ENCODE data around the gene THBS3. TPM values are rescaled to one million over a fixed set of nuclear protein-coding genes. Genes with fewer than 3 reads are reported as not detected.

Gene THBS3
- total and polyA plus RNA-seq, 11 donors: 2.7 to 22.2 (median 5.5) TPM

DNA sequence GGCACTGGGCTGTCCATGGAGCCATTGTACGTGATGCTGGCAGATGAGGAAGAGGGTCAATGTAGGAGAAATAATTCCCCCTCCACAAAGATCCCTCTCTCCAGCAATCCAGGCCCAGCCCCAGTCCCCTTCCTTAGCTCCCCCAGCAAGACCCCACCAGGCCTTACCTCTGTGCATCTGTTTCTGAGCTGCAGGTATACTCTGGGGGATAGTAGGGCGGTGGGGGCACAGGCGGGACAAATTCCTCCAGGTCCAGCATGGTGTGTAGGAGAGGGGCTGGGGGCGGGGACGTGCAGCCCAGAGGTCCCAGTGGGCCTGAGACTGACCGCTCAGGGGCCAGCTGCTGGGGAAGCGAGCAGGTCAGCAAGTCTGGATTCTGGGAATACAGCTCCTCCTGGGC, 43.9 kb upstream of the THBS3 start:
- ATAC-seq (no peak), DNase-seq (no peak)
- Histone ChIP-seq H3K27me3 (no peaks in the 10 kb centered on the region), H3K4me3 (no peak overlapping the region), H3K4me1 (peaks cover 7 to 43% (median 33%) of the 10 kb centered on the region in 12 donors), H3K27ac (peak overlapping the region in 2 of 12 donors; percentile 46 to 53), H3K36me3 (peaks cover 0 to 18% (median 12%) of the 10 kb centered on the region in 9 donors), H3K9me3 (no peaks in the 10 kb centered on the region)
- intact Hi-C loops (cut with DNase I): loop anchor here (2.0 to 10.0 kb wide), 8 partner anchors 56 to 341 kb away; partner anchors contain the start of genes RUSC1 (in 3 of the 10) and FDPS (in 1 of the 10)
- TF ChIP-seq, protein P1, sequence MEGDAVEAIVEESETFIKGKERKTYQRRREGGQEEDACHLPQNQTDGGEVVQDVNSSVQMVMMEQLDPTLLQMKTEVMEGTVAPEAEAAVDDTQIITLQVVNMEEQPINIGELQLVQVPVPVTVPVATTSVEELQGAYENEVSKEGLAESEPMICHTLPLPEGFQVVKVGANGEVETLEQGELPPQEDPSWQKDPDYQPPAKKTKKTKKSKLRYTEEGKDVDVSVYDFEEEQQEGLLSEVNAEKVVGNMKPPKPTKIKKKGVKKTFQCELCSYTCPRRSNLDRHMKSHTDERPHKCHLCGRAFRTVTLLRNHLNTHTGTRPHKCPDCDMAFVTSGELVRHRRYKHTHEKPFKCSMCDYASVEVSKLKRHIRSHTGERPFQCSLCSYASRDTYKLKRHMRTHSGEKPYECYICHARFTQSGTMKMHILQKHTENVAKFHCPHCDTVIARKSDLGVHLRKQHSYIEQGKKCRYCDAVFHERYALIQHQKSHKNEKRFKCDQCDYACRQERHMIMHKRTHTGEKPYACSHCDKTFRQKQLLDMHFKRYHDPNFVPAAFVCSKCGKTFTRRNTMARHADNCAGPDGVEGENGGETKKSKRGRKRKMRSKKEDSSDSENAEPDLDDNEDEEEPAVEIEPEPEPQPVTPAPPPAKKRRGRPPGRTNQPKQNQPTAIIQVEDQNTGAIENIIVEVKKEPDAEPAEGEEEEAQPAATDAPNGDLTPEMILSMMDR (IDR thresholded peaks at IDR 0.05): no peak
- no peak for TF ChIP-seq POLR2A (IDR thresholded peaks at IDR 0.05)
- 73 to 86% (median 78%) methylated on average over 7 of the region's 7 CpGs for WGBS, 4 donors

DNA sequence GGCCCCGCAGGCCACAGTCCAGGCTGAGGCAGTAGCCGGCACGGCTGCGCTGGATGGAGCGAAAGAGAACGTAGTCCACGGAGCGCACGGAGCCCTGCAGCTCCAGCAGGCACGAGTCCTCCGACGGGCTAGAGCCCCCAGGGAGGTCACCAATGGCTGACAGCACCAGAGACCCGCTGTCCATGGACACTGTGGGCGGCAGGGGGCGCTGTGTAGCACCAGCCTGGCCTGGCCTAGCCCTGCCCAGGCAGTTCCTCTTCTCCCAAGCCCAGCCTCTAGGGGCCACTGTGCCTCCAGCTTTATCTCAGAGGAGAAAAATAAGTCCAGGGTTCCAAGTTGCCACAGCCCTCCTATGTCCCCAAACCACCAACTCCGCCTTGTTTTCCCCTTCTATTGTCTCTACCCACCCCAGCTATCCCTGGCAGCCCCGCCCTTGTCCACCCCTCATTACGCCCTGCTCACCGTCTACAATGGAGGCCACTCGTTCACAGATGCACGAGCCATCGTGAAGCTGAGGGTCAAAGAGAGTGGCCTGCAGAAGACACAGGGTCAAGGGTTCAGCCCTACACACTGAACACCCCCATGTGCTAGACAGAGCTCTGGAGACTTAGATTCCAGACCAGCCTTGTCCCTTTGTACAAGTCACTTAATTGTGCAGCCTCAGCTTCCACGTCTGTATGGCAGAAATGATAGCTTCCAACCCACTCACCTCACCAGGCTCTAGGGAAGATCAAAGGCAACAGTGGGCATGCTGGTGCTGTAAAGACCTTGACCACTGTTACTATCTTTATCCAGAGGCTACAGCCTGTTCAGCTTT, 43.1 kb upstream of the THBS3 start:
- Histone ChIP-seq H3K36me3 (peaks cover 0 to 20% (median 12%) of the 10 kb centered on the region in 9 donors), H3K4me1 (peaks cover 7 to 38% (median 27%) of the 10 kb centered on the region in 12 donors), H3K9me3 (no peaks in the 10 kb centered on the region), H3K27me3 (no peaks in the 10 kb centered on the region), H3K4me3 (peak overlapping the region in 9 of 12 donors; percentile 17 to 60 (median 36)), H3K27ac (peak overlapping the region in 8 of 12 donors; percentile 29 to 57 (median 46))
- intact Hi-C loops (cut with DNase I): loop anchor here (1.0 to 10.0 kb wide), 10 partner anchors 56 to 342 kb away; partner anchors contain the start of genes RUSC1 (in 3 of the 10) and FDPS (in 1 of the 10)
- DNase-seq (peak; percentile 92 to 96 (median 93)), ATAC-seq (peak; percentile 79 to 85 (median 84))
- WGBS, 4 donors: 16 to 25% (median 20%) methylated on average over 14 to 23 of the region's 23 CpGs
- TF ChIP-seq, protein P1 (IDR thresholded peaks at IDR 0.05): peak; percentile 99 to 100 (median 100)
- no peak for TF ChIP-seq POLR2A (IDR thresholded peaks at IDR 0.05)

DNA sequence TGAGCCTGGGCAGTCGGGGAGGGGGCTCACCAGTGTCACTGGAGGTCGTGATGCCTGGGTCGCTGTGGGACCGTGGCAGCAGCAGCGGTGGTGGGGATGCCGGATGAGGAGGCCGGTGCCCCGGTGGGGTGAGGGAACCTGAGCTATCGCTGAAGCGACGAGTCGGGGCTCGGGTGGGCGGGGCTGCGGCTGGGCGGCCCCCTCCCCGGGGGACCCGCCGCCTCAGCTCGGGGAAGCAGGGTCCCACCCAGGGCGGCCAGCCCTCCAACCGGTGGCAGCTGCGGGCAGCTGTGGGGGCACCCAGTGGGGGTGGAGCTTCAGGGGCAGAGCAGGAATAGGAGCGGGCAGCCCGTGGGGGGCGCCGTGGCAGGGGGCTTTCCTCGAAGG, 42.5 kb upstream of the THBS3 start:
- Histone ChIP-seq H3K9me3 (no peaks in the 10 kb centered on the region), H3K4me3 (peak overlapping the region in 9 of 12 donors; percentile 17 to 60 (median 36)), H3K27ac (peak overlapping the region in 7 of 12 donors; percentile 36 to 57 (median 46)), H3K4me1 (peaks cover 5 to 37% (median 25%) of the 10 kb centered on the region in 12 donors), H3K36me3 (peaks cover 0 to 20% (median 12%) of the 10 kb centered on the region in 9 donors), H3K27me3 (no peaks in the 10 kb centered on the region)
- intact Hi-C loops (cut with DNase I): loop anchor here (1.0 to 10.0 kb wide), 10 partner anchors 57 to 343 kb away; partner anchors contain the start of genes RUSC1 (in 3 of the 10) and FDPS (in 1 of the 10)
- ATAC-seq (no peak), DNase-seq (peak in 1 of 5 donors; percentile 37)
- WGBS, 4 donors: 12 to 60% (median 29%) methylated on average over 1 to 28 of the region's 28 CpGs
- TF ChIP-seq, protein P1 (IDR thresholded peaks at IDR 0.05): no peak
- no peak for TF ChIP-seq POLR2A (IDR thresholded peaks at IDR 0.05)
